Activated naive CD4-positive, alpha-beta T cell (primary cell): ENCODE measurements around the gene GNAI2.
"Not testable (repeated sequence)": the region's sequence is repeated elsewhere in the genome, so short reads cannot be mapped to it uniquely, and the experiment has no call there.

Experiments used
- DNase-seq, 4 experiments: peaks; one replicate each; lab custom pipeline; 2025; lab: John Stamatoyannopoulos, UW

GNAI2 gene

DNA sequence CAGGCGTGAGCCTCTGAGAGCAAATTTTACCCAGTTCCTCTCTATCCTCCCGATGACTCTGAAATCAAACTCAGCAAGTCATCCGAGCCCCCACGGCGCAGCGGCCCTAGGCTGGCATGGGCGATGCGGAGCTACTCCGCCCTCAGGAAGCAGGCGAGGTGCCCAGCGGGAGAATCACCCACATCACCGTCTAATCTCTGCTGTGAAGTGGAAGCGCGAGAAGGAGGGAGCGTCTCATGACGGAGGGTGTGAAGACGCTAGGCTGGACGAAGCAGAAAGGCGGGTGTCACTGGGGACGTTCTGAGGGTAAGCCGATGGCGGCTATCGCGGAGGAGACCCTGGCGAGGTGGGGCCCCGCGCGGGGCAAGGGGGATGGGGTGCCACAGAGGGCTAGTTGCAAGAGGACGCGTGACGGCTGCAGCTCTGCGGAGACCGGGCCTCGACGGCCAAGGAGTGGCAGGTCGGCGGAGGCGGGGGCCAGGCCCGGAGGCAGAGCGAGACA lies 9.1 kb upstream of the GNAI2 start:
- DNase-seq = peak in 3 of 4 experiments; percentile 37 to 45 (median 42)

DNA sequence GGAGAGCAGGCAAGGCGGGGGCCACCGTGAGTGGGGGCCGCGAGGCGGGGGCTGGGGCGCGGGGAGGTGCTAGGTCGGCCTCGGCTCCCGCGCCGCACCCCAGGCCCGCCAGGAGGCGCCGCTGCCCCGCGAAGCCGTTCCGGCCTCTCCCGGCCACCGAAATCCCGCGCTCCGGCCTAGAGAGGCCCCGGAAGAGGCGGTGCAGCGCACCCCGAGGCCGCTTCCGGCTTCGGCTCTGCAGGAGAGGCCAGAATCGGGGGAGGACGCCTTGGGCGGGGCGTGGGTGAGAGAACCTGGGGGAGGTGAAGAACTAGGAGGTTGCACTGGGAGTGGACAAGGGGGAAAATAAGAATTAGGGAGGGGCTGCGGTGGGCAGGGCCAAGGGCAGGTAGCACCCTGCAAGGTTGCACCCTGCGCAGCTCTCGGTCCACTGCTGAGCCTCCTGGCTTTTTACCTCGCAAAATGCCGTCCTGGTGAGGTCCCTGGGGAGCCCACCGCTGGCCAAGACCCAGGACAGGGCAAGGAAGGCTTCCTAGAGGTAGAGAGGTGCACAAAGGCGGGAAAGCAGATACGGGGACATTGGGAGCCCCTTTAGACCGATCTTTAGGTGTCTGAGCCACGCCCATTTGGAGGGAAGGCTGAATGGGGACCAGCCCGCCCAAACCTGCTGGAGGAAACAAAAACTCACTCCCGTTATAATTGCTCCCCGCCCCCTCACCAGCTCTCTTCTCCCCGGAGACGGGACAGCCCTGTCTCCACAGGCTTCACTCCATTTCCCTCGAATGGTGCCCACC lies 8.4 kb upstream of the GNAI2 start:
- DNase-seq = peak; percentile 61 to 92 (median 72)

DNA sequence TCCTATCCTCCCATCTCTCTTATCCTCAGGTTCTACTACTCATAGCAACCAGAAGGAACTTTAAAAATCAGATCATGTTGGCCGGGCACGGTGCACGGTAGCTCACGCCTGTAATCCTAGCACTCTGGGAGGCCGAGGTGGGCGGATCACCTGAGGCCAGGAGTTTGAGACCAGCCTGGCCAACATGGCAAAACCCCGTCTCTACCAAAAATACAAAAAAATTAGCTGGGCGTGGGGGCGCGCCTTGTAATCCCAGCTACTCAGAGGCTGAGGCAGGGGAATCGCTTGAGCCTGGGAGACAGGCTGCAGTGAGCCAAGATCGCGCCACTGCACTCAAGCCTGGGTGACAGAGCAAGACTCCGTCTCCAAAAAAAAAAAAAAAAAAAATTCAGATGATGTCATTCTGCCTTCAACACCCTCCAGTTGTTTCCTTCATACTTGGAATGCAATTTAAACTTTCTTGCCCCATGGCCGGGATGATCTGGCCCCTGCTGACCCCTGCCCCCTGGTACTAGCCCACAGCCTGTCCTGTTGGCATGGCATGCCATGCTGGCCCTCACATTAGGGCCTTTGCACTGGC lies 7.7 kb upstream of the GNAI2 start:
- DNase-seq = not testable (repeated sequence)

DNA sequence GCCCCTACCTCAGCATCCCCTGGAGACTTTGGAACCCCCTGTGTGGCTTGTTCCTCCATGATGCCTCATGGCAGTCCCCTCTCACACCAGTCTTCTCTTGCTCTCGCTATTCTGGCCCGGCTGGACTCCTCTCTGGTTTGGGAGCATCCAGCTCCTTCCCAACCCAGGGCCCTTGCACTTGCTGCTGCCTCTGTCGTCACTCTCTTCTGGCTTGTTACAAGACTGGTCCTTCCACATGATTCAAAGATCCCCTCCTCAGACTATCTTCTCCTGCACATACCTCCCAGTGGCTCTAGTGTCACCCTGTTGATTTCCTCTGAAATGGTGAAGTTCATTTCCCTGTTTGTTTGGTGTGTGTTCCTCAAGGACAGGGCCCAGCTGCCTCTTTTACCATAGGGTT lies 6.5 kb upstream of the GNAI2 start:
- DNase-seq = no peak

DNA sequence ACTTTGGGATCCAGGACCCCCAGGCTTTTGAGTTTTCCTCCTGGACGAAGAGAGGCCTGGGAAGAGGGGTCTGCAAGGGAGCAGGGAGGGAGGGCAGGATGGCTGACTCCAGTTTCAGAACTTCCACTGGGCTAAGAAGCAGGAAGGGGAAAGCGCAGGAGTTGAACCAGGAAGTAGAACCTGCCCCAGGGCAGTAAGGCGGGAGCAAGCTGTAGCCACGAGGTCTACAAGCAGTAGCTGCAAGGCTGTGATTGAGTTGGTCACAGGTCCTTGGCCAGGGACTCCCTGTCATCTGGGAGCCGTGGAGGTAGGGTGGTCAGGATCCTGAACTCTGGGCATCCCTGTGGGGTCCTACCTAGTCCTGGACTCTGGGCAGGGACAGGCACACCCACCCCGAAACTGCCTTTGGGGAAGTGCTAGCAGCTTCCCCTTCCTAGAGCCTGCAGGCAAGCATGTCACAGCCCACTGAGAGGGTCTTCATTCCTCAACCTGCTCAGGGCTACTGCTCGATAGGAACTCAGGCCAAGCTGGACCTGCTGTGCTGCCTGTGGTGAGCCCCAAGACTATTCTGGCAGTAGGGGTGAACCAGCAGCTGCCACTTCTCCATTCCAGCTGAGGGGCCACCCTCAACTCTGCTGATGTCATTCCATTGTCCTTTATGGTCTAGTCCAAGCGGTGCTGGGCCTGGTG lies 5.8 kb upstream of the GNAI2 start:
- DNase-seq = no peak

DNA sequence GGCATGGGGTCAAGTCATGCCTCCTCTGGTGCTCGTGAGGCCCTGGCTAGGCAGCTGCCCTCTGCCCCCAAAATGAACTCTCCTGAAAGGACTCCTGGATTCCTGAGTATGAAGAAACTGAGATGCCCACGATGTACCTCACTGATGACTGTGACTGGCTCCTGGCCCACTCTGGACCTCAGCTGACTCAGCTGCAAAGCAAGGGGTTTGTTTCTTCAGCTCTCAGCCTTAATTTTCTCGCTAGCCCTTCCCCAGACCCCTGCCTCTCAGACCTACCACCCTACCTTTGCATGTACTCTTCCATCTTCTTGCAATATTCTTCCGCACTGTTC lies 5.2 kb upstream of the GNAI2 start:
- DNase-seq = no peak

DNA sequence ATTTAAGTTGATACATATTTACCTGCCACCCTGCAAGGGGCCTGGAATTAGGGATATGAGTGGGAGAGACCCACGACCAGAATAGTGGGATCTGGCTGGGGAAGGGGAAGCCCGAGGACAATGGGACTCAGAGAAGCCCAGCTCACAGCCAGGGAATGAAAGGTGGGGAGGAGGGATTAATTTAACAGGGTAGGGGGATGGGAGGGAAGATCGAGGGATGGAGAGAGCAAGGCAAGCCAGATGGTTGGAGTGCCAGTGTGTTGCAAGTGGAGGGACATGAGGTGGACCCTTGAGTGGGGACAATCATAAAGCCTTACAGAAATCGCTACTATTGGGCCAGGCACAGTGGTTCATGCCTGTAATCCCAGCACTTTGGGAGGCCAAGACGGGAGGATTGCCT lies 4.4 kb upstream of the GNAI2 start:
- no peak for DNase-seq

DNA sequence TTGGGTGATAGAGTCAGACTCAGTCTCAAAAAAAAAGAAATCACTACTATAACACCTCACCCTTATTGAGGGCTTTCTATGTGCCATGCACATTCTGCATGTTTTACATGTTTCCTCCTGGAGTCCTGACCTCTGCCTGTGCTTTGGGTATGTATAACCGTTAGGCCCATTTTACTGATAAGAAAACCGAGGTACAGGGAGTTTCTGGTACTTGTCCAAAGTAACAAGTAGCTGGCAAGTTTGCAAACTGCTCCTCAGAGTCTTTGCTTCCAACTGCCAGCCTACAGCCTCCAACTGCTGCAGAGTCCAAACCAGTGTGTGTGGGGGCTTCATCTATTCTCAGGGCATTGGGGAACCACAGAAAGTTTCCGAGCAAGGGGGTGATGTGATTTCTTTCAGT lies 3.7 kb upstream of the GNAI2 start:
- DNase-seq = no peak

DNA sequence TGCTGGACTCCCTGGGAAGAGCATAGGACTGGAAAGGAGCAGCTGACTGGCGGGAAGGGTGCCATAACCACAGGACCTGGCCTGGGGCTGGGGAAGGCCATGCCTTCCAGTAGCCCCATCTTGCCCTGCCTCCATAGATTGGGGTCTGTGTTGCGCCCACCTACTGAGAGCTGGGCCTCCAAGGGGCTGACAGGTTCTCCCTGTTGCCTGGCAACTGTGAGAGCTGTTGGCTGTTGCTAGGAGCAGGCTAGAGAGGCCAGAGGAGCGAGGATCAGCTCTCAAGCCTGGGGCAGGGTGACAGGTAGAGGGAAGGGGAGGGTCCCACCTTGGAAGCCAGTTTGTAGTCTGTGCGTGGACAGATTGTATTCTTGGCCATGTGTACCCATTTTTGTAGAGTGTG lies 2.8 kb upstream of the GNAI2 start:
- DNase-seq = no peak

DNA sequence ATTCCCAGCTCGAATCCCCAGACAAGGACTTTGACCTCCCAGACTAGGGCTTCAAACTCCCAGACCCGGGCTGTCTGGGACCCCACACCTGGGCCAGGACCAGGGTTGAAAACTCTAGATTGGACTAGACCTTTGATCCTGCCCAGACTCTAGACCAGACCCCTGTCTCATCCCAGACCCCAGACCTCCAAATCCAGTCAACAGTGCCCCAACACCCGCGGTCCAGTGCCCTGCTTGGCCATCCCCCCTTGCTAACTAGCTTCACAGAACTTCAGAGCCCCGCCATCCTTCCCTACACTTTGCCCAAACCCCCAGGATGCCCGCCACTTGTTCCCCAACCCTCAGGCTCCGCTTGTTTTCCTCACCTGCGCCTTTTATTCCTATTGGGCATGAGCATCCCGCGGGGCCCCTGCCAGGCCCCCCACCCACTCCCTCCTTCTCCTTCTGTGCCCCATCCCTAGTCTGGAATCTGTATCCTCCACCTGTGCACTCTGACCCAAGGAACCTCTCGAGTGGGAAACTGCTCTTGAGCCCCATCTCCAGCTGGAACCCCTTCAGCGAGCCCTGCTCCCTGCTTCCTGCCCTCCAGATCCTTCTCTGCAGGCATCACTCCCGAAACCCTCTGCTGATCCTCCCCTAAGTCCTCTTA lies 604 bp downstream of the GNAI2 start:
- DNase-seq = no peak

DNA sequence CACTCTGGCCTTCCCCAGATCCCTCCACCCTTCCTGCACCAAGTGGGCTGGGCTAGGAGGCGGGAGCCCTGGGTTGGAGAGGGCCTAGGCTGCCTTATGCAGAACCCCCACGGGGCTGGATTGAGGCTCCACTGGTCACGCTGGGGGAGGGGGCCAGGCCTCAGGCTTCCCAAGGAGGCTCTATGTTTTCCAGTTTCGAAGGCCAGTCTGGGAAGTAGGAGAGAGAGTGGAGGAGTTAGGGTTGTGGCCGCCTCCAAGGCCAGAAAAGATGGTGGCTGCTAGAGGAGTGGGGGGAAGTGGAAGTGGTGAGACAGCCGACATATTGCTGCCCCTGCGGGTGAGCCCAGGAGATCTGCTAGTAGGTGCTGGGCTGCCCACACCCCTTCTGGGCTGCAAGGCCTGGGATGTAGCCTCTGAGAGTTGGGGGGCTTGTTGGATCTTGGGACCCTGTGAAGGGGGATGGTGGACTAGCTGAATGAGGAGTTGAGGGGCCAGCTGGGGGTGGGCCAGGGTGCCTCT lies 1.2 kb downstream of the GNAI2 start:
- peak in 1 of 4 experiments; percentile 30 for DNase-seq

DNA sequence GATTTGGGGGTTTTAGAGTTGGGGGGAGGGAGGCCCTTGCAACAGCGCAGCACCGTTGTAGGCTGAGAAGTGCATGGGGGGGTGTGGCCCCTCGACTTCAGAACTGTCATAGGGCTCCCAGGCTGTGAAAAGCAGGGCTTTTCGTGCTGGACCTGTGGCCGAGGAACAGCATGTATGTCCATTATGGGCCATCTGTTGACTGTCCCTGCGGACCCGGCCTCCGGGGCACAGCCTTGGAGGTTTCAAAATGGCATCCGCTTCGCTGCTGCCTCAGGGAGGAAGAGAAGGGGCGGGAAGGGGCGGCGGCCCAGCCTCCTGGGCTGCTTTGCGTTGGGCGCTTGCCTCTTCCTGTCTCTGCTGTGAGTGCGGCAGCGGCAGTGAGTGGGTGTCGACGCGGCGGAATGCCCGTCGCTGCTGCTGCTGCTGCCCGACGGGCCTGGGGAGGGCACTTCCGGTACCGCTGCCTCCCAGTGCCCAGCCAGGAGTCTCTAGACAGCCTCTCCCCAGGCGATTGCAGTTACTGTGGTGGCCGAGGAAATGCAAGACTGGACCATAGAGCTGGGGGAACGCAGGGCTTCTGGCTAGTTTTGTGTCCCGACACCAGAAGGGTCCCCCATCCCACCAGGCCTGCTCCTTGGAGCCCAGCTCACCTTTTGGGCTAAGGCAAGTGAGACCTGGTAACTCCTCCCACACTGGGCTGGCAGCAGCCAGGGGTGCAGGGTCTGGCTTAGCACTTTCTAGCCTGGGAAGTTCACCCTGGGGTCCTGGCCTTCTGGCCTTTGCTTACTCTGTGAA lies 1.9 kb downstream of the GNAI2 start:
- DNase-seq = peak; percentile 53 to 82 (median 71)

DNA sequence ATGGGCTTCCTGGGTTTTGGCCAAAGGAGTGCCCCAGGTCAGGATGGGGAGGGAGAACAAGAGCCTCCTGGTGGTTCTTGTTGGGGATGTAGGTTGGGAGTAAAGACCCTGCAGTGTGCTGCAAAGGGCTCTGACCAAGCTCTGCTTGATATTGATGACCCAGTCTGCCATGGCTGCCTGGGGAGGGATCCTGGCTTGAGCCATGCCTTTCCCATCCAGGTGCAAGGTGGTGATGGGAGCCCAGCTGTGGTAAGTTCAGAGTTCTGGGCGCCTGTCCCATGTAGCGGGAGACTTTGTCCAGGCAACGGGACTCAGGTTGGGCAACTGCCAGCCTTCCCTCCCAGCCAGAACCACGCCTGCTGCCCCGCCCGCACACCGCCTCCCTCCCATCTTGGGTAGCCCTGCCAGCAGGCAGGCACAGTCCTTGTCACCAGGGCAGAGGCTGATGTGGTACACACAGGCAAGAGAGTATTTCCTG lies 2.6 kb downstream of the GNAI2 start:
- DNase-seq = no peak

DNA sequence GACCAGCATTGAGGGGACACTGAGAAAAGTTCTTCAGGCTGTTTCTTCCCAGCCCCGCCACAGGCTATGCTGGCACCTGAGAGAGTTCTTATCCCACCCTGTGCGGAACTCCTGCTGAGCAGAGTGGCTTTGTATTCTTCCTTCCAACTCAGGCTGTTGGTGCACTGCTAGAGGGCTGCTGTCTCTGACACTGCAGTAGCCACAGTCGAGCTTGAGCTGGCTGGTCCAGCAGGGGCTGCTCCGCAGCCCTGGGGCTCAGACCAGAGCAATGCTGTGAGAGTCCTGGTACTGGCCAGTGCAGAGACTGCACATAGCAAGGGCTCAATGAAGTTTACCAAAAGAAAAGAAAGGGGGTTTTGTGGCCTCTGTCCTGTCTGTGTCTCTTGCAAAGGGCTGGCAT lies 3.6 kb downstream of the GNAI2 start:
- no peak for DNase-seq

DNA sequence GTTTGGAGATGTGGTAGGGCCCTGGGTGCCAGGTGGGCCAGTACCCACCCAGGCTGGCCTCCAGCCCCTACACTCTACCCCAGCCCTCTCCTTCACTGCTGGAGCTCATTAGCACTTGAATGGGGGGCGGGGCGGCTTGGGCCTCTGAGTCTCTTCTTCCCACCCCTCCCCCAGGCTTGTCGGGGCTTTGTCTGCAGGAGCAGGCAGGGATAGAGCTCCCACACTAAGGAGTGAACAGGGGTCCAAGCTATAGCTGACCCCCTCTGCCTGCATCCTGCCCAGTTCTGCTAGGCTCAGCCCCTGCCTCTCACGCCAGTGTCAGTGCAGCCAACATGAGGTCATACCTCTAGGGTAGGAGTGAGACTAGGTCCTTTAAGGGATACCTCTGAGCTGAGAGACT lies 5.2 kb downstream of the GNAI2 start:
- no peak for DNase-seq

DNA sequence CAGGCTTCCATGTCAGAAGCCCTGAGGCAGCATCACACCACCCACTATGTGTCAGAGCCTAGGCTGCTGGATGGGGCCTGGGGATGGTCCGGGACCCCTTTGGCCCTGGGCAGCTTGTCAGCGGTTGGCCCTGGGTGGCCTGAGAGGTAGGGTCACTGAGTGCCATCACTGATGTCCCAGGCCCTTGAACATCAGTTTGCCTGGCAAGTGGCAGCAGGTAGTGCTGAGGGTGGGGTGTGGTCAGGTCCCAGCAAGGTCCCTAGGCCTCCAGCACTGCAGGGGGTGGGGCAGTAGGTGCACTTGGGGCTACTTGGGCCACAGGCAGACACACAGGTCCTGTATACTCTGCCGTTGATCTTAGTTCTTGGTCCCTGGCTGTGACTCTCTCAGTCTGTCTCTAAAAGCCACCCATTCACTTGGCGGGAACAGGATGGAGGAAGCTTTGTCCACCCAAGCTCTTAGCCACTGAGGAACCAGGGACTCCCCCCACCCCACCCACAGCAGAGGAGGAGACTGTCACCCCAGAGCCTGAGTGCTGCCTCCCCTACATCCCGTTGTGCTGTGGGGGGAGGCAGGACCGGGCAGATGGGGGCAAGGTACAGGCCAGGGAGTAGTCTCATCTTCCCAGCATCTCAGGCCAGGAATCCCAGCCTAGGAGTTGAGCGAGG lies 5.8 kb downstream of the GNAI2 start:
- DNase-seq = no peak

DNA sequence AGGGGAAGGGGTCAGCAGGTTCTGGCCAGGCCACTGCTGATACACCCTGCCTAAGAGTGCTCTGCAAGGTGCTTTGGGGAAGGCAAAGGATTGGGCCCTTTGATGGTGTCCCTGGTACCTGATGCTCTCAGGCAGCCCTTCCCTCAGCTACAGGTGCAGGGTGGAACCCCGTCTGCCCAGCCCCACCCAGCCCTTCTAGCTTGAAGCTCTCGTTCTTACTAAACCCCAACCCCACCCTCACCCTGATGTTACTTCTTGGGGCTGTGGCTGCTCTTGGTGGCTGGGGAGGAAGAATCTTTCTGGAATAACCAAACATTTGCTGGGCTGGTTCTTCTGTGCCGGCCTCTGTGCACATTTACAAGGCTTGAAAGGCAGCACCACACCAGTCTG lies 6.4 kb downstream of the GNAI2 start:
- DNase-seq = no peak

DNA sequence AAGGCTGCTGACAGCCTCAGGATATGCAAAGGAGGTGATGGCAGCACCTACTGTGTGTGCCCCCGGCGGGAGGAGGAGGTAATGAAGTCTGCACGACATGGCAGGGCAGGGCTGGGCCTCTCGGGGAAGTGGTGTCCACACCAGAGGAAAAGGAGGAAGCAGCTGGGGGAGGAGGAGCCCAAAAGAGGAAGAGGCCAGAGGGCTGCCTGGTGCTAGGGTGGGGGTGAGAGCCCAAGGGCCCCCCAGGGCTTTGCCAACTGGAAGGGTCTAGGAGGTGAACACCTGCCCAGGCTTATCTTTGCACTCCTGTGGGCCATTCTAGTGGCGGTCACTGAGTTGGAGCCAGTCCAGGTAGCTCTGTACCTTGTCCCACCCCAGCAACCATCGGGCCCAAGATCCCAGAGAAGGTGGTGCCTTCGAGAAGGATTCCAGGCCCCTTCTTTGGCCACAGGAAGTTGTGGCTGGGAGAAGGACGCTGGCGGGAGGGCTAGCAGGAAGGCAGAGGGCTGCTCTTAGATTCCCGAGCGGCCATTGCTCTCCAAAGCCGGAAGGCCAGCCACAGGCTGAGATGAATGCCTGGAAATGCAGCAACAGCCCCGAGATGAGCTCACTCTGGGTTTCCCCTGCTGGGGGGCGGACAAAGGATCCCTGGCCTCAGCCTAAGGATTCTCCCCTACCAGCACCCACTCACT lies 7.0 kb downstream of the GNAI2 start:
- no peak for DNase-seq

DNA sequence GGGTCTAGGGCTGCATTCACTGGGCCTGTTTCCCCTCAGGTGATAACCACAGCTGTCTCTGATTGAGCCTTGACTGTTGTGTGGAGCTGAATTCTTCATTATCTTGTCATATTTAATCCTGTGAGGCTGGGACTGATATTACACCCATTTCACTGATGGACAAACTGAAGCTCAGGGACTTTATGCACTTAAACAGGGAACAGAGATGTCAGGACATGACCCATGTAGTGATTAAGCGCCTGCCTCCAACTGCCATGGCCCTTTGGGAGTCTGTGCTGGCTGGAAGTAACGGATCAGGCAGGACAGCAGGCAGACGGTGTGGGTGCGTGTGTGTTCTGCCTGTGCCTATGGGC lies 7.5 kb downstream of the GNAI2 start:
- DNase-seq = no peak

DNA sequence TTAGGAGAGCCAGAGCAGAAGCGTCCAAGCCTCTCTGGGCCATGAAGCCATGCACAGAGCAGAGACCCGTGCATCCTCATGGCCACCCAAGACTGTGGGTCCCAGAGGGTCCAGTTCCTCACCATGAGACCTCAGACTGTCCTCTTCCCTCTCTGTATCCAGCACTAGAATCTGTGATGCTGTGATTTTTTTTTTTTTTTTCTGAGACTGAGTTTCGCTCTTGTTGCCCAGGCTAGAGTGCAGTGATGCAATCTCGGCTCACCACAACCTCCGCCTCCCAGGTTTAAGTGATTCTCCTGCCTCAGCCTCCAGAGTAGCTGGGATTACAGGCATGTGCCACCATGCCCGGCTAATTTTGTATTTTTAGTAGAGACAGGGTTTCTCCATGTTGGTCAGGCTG lies 8.8 kb downstream of the GNAI2 start:
- DNase-seq = not testable (repeated sequence)
